PC-3 (cell line): Measurements from ENCODE around the gene ZNF557. TPM values are rescaled to one million over a fixed set of nuclear protein-coding genes. Genes with fewer than 3 reads are reported as not detected.
"Not testable (repeated sequence)": the region's sequence is repeated elsewhere in the genome, so short reads cannot be mapped to it uniquely, and the experiment has no call there.

ENCODE experiments used
- ATAC-seq: fragments of 200-7000 bp; cut with Tn5 transposase; 2 replicates; pipeline ENCODE4 v1.9.1; 2020; ENCODE audit warnings: mild to moderate bottlenecking, moderate library complexity
- BruUV-seq: library from RNA; stranded (reverse); fragments of 400-500 nt; replicated peaks from 2 replicates; lab custom pipeline; 2021; lab: Mats Ljungman, UMichigan
- CTCF ChIA-PET: fragments of 300-600 bp; sonication (Branson Sonifier 250); formaldehyde crosslinking; loops from one replicate; lab custom pipeline; 2022; ENCODE audit warnings: antibody characterized with exemption; lab: Charles Lee
- POLR2A ChIA-PET: fragments of 300-600 bp; sonication (Branson Sonifier 250); formaldehyde crosslinking; loops from one replicate; lab custom pipeline; 2022; ENCODE audit warnings: antibody characterized with exemption; ENCODE audit not compliant: unreplicated experiment; lab: Charles Lee
- DNase-seq: peaks from one replicate; pipeline ENCODE4 v3.0.0-alpha.2; 2015
- H2AFZ ChIP-seq: fragments of 300-600 bp; sonication (generic); 2 replicates; pipeline ENCODE4 v1.6.0; 2016; ENCODE audit warnings: antibody characterized with exemption, low read length
- H3F3A ChIP-seq: fragments of 300-600 bp; sonication (generic); one replicate; pipeline ENCODE4 v1.6.0; 2017; ENCODE audit warnings: antibody characterized with exemption, low read length, control low read depth, mild to moderate bottlenecking; ENCODE audit not compliant: unreplicated experiment
- H3K27ac ChIP-seq: fragments of 300-600 bp; sonication (generic); 2 replicates; pipeline ENCODE4 v1.5.1; 2016; ENCODE audit warnings: mild to moderate bottlenecking, low read length
- H3K27me3 ChIP-seq: fragments of 300-600 bp; sonication (generic); 2 replicates; pipeline ENCODE4 v1.6.1; 2016; ENCODE audit warnings: low read length, mixed read lengths
- H3K36me3 ChIP-seq: fragments of 300-600 bp; sonication (generic); 2 replicates; pipeline ENCODE4 v1.6.1; 2016; ENCODE audit warnings: low read depth, mixed run types, low read length, mixed read lengths
- H3K4me1 ChIP-seq: fragments of 300-600 bp; sonication (generic); 2 replicates; pipeline ENCODE4 v1.5.1; 2016; ENCODE audit warnings: low read length; ENCODE audit not compliant: insufficient read depth
- H3K4me2 ChIP-seq: fragments of 300-600 bp; sonication (generic); 2 replicates; pipeline ENCODE4 v1.6.0; 2016; ENCODE audit warnings: low read length
- H3K4me3 ChIP-seq: fragments of 300-600 bp; sonication (generic); 2 replicates; pipeline ENCODE4 v1.5.1; 2016; ENCODE audit warnings: mild to moderate bottlenecking, low read length, mixed read lengths
- H3K79me2 ChIP-seq: fragments of 300-600 bp; sonication (generic); 2 replicates; pipeline ENCODE4 v1.6.1; 2017; ENCODE audit warnings: low read length, mixed read lengths
- H3K9ac ChIP-seq: fragments of 300-600 bp; sonication (generic); 2 replicates; pipeline ENCODE4 v1.6.0; 2016; ENCODE audit warnings: mild to moderate bottlenecking, low read length
- H3K9me2 ChIP-seq: fragments of 300-600 bp; sonication (generic); replicated peaks from 2 replicates; pipeline ENCODE4 v1.6.1; 2016; ENCODE audit warnings: mixed run types, low read length, mixed read lengths
- H3K9me3 ChIP-seq: fragments of 300-600 bp; sonication (generic); 2 replicates; pipeline ENCODE4 v1.6.1; 2016; ENCODE audit warnings: low read length, mixed read lengths
- H4K20me1 ChIP-seq: fragments of 300-600 bp; sonication (generic); 2 replicates; pipeline ENCODE4 v1.6.1; 2016; ENCODE audit warnings: low read length, mixed read lengths
- intact Hi-C: fragments of 100-400 bp; cut with micrococcal nuclease; formaldehyde crosslinking; loops from 2 replicates; pipeline ENCODE4 v1.9.0; 2023
- total RNA-seq: library from RNA; depleted of rRNA; stranded (reverse); fragments of >200 nt; gene quantifications from 2 replicates; pipeline ENCODE4 v1.2.3, GENCODE V29; 2014

The ZNF557 gene
- total RNA-seq, 1 experiment from 2014 or later: 13.7 TPM

DNA sequence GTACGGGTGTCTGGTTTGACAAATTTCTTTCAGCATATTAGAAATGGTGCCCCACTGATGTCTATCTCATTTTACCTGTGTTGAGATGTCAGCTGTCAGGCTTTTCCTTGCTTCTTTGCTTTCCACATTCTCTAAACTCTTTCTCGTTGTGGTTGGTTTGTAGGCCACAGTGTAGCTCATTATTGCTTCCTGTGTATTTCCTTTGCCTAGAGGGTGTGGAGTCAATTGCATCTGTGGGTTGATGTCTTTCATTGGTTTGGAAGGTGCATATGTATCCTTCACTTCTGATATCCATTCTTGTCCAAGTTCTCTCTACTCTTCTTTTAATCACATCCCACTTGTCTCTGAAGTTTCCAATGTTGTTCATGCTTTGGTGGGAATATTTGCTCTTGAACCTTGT lies 27.9 kb upstream of the ZNF557 start:
- CTCF ChIA-PET, H3K4me2 ChIP-seq, intact Hi-C loops, H3K79me2 ChIP-seq, H3K4me1 ChIP-seq, H4K20me1 ChIP-seq, H3K9me2 ChIP-seq, DNase-seq, POLR2A ChIA-PET, H3F3A ChIP-seq, H2AFZ ChIP-seq, H3K4me3 ChIP-seq, H3K27ac ChIP-seq, ATAC-seq, H3K9ac ChIP-seq, H3K9me3 ChIP-seq, BruUV-seq, H3K36me3 ChIP-seq, H3K27me3 ChIP-seq: not testable (repeated sequence)

DNA sequence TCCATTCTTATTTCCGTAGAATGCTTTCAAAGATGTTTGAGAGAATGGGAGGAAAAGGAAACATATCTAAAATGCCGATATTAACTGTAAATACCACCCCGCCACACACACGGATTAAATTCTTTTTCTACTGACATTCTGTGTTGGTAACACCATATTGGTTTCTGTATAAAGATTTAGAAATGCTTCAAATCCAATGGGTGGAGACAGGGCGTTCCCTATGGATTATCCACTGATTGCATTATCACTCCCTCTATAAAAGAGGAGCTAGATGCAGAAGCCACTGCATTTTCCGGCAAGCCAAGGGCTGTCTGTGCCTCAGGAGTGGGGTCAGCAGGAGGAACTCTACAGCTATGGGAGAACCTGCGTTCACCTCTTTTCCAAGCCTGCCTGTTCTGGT lies 20.5 kb upstream of the ZNF557 start, which contains the start of gene MBD3L2:
TSS of gene MBD3L2 (plus strand) at position 301 of the 400 bp plus-strand sequence. CDS start at position 354, 53 bp downstream.
- H3F3A ChIP-seq, H3K4me2 ChIP-seq, BruUV-seq, H3K9ac ChIP-seq, ATAC-seq, H3K27ac ChIP-seq, POLR2A ChIA-PET, H3K36me3 ChIP-seq, intact Hi-C loops, DNase-seq, H3K9me3 ChIP-seq, H3K9me2 ChIP-seq, H4K20me1 ChIP-seq, H3K79me2 ChIP-seq, H2AFZ ChIP-seq, H3K4me3 ChIP-seq, CTCF ChIA-PET, H3K4me1 ChIP-seq, H3K27me3 ChIP-seq: not testable (repeated sequence)

DNA sequence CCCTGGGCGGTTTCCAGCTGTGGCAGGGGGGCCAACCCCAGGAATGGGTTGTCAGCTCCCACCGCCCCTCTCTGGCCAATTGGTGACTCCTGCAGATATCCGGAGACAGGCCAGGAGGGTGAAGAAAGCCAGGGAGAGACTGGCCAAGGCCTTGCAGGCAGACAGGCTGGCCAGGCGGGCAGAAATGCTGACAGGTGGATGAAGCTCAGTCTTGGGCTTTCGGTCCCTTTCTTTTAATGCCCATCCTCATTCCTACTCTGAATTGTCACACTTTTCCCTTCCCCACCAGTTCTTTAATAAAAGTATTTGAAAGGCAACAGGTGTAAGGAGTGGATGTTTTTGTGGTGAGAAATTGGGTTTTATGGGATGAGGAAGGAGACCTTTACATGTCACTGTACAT lies 18.1 kb upstream of the ZNF557 start:
- H3F3A ChIP-seq, H3K9me3 ChIP-seq, DNase-seq, ATAC-seq, H3K9me2 ChIP-seq, H3K27ac ChIP-seq, H3K4me2 ChIP-seq, POLR2A ChIA-PET, intact Hi-C loops, H4K20me1 ChIP-seq, H3K36me3 ChIP-seq, H3K27me3 ChIP-seq, BruUV-seq, H3K4me3 ChIP-seq, H3K79me2 ChIP-seq, H2AFZ ChIP-seq, CTCF ChIA-PET, H3K4me1 ChIP-seq, H3K9ac ChIP-seq: not testable (repeated sequence)

DNA sequence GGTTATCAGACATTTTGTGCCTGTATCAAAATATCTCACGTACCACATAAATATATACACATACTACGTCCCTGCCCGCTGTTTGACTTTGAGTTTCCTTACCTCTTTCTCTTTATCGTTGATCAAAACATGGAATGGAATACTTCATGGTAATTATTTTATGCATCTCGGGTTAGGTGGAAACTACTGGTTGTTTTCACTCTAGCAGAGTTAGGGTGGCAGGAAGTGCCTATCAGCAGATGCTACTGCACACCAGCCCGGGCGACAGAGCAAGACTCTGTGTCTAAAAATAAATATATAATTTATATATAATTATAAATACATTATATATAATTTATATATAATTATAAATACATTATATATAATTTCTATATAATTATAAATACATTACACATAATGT lies 16.6 kb upstream of the ZNF557 start:
- CTCF ChIA-PET, BruUV-seq: not testable (repeated sequence)

DNA sequence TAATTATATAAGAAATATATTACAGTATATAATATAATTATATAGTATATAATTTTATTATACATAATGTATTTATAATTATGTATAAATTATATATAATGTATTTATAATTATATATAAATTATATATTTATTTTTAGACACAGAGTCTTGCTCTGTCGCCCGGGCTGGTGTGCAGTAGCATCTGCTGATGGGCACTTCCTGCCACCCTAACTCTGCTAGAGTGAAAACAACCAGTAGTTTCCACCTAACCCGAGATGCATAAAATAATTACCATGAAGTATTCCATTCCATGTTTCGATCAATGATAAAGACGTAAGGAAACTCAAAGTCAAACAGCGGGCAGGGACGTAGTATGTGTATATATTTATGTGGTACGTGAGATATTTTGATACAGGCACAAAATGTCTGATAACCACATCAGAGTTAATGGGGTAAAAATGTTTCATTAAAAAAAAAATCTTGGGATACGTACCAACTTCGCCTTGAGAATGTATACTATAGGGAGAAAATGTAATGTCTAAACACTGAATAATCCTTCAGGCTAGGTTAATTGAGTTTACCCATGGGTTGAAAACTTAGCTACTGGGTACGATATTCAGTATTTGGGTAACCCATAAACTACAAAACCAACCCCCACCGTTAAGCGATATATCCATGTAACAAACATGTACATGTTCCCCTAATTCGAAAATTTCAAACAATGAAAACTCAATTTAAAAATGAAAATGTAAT lies 14.7 kb upstream of the ZNF557 start:
- POLR2A ChIA-PET, CTCF ChIA-PET, BruUV-seq, H2AFZ ChIP-seq, H3K4me3 ChIP-seq, H3K36me3 ChIP-seq, H3K9me3 ChIP-seq, H3F3A ChIP-seq, H3K9me2 ChIP-seq, H3K27me3 ChIP-seq, H3K27ac ChIP-seq, intact Hi-C loops, H4K20me1 ChIP-seq, H3K4me2 ChIP-seq, H3K4me1 ChIP-seq, ATAC-seq, H3K79me2 ChIP-seq, DNase-seq, H3K9ac ChIP-seq: not testable (repeated sequence)

More for the DNA sequence above, 16.6 kb upstream of the ZNF557 start:
- H2AFZ ChIP-seq, H3K4me2 ChIP-seq, H4K20me1 ChIP-seq, intact Hi-C loops, H3K4me1 ChIP-seq, H3K27me3 ChIP-seq, H3K36me3 ChIP-seq, H3F3A ChIP-seq, H3K27ac ChIP-seq, DNase-seq, H3K9me2 ChIP-seq, H3K79me2 ChIP-seq, H3K9me3 ChIP-seq, H3K9ac ChIP-seq, H3K4me3 ChIP-seq, POLR2A ChIA-PET, ATAC-seq: not testable (repeated sequence)

DNA sequence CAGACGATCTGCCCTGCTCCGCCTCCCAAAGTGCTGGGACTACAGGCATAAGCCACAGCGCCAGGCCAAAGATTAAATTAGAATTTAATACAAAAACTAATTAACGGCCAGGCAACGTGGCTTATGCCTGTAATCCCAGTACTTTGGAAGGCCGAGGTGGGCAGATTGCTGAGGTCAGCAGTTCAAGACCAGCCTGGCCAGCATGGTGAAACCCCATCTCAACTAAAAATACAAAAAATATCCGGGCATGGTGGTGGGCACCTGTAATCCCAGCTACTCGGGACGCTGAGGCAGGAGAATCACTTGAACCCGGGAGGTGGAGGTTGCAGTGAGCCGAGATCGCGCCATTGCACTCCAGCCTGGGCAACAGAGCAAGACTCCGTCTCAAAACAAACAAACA lies 13.8 kb upstream of the ZNF557 start:
- H3F3A ChIP-seq, H3K9me2 ChIP-seq, intact Hi-C loops, BruUV-seq, H3K36me3 ChIP-seq, CTCF ChIA-PET, DNase-seq, H4K20me1 ChIP-seq, H3K4me3 ChIP-seq, H3K9ac ChIP-seq, H3K4me1 ChIP-seq, H3K27ac ChIP-seq, H2AFZ ChIP-seq, H3K9me3 ChIP-seq, H3K4me2 ChIP-seq, H3K27me3 ChIP-seq, POLR2A ChIA-PET, H3K79me2 ChIP-seq, ATAC-seq: not testable (repeated sequence)
